ELF-1 (cell line): ENCODE results near the gene FKBP1A.
"Not testable (repeated sequence)": the region's sequence is repeated elsewhere in the genome, so short reads cannot be mapped to it uniquely, and the experiment has no call there.

Experiments used
- DNase-seq: peaks from one replicate; pipeline ENCODE4 v3.0.0-alpha.2; 2016; ENCODE audit warnings: low read depth, low spot score

The FKBP1A gene

GRCh38 chr20:1417273-1417672 lies 24.4 kb upstream of the FKBP1A start:
- peak; percentile 60 for DNase-seq

- peak; percentile 70 for DNase-seq
Observed at GRCh38 chr20:1415667-1416468, 23.0 kb upstream of the FKBP1A start.

- DNase-seq: no peak
Observed at GRCh38 chr20:1414982-1415381, 22.1 kb upstream of the FKBP1A start.

DNA sequence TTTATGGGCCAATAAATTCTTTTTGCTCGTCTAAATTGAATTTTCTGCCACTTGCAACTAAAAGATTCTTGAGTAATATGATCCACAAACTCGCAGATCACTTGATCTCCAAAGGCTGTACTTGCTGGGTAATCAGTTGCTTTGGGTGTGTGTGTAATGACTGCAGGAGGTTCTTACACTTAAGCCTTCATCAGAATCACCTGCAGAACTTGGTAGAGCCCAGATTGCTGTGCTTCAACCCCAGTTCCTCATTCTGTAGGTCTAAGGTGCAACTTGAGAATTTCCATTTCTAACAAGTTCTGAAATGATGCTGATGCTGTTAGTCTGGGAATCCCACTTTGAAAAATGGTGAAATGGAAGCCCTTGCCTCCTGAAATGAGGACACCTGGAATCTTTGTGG lies 12.9 kb upstream of the FKBP1A start:
- DNase-seq: no peak

DNA sequence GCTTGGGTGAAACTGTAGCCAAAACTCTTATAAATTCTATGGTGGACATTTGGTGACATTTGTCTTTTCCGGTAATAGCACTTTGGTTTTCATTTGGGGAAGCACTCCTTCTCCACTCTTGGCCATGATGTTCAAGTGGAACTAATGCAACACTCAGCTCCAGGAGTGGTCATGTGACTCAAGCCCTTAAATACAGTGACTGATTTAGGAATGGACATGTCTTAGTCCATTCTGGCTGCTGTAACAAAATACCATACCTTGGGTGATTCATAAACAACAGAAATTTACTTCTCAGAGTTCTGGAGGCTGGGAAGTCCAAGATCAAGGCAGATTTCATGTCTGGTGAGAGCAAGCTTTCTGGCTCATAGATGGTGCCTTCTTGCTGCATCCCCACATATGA lies 10.8 kb upstream of the FKBP1A start:
- no peak for DNase-seq

DNA sequence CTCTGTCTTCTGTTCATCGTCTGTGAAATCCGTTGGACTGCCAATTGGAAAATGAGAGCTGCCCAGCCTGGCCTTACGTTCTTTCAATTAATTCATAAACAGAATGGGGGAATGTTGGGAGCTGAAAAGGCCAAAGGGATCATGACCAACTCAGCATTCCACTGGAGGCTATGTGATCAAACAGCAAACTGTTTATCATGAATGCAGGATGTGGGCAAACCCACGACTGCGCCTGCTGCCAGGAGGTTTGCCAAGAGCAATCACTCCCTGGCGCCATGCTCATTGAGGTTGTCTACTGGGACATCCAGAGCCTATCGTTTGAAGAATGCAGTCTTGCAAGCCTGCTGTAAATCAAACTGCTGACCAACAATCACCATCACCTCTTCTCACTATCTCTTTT lies 9.3 kb upstream of the FKBP1A start:
- DNase-seq: no peak

DNA sequence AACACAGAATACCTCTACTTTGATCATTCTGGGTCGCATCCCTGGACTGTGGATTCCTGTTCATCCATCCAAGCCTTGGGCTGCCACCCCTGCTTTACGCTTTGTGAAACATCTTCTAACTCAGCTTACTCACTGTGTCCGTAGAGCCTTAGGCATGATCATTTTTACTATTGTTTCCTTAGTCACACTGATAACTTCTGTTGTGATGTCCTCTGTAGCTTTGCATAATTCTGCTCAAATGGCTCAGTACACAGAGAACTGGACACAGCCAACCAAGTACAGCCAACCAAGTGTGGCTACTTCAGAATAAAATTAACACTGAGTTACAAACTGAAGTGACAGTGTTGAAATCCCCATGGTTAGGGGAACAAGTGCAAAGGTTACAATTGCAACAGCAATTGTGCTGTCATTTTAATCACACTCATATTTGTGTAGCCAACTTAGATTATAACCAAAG lies 8.6 kb upstream of the FKBP1A start:
- DNase-seq: no peak

GRCh38 chr20:1399678-1400366 lies 7.0 kb upstream of the FKBP1A start:
- peak; percentile 72 for DNase-seq

GRCh38 chr20:1398185-1398584 lies 5.3 kb upstream of the FKBP1A start:
- not testable (repeated sequence) for DNase-seq

- no peak for DNase-seq
Observed at GRCh38 chr20:1397710-1398109, 4.9 kb upstream of the FKBP1A start.

- DNase-seq: no peak
Observed at GRCh38 chr20:1396702-1397101, 3.8 kb upstream of the FKBP1A start.

- no peak for DNase-seq
Observed at GRCh38 chr20:1396264-1396663, 3.4 kb upstream of the FKBP1A start.

DNA sequence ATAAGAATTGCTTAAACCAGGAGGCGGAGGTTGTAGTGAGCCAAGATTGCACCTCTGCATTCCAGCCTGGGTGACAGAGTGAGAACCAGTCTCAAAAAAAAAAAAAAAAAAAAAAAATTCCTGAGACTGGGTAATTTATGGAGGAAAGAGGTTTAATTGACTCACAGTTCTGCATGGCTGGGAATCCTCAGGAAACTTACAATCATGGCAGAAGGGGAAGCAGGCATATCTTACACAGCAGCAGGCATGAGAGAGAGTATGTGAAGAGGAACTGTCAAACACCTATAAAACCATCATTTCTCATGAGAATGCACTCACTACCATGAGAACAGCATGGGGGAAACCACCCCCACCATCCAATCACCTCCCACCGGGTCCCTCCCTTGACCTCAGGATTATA lies 1.8 kb upstream of the FKBP1A start:
- no peak for DNase-seq

DNA sequence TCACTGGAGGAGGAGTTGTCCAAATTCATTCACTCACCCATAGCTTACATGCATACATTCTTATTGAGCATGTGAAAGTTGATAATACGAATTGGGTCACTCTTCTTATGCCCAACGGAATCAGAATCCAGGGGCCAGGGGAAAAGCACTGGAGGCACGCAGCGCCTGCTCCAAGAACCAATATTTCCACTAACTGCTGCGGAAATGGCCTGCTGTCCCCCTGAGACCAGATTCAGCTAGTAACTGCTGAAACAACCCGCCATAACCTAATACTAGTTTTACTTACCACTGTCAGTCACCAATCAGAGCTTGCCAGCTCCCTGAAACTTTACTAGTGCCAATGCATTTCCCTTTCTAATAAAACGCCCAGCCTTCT lies 641 bp upstream of the FKBP1A start:
- no peak for DNase-seq

GRCh38 chr20:1392443-1392692 lies 486 bp downstream of the FKBP1A start:
- peak; percentile 32 for DNase-seq

DNA sequence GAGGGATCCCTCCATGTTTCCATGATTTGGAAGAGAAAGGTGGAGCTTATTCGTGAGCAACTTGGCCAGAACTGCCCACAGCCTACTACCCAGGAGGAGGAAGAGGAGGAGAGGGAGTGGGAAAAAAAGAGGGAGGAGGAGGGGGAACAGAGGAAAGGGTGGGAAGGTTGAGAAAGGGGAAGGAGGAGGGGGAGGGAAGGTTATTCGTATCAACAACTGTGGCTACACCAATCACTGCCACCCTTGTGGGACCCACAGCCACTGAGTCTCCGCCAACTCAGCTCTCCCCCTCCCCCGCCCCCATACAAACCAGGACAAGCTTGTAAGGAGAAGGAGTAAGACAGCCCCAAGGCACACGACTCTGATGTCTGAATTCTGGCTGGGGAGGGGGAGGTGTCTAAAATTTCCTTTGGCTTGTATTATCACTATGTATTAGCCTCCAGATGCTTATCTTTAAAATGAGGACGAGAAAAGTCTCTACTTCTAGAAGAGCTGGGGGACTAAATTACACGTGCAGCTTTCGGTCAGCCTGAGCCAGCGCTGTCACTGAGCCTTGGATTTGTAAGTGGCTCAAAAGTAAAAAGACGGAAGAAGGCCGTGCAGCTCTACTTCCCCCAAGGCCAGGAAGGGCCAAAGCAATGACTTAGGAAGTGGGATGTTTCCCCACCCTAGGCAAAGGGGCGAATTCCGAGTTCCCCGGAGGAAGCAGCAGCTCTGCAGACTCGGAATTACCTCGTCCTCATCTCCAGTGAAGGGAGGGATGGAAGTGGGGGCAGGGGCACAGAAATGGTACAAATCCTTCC lies 1.0 kb downstream of the FKBP1A start:
- peak; percentile 75 for DNase-seq

DNA sequence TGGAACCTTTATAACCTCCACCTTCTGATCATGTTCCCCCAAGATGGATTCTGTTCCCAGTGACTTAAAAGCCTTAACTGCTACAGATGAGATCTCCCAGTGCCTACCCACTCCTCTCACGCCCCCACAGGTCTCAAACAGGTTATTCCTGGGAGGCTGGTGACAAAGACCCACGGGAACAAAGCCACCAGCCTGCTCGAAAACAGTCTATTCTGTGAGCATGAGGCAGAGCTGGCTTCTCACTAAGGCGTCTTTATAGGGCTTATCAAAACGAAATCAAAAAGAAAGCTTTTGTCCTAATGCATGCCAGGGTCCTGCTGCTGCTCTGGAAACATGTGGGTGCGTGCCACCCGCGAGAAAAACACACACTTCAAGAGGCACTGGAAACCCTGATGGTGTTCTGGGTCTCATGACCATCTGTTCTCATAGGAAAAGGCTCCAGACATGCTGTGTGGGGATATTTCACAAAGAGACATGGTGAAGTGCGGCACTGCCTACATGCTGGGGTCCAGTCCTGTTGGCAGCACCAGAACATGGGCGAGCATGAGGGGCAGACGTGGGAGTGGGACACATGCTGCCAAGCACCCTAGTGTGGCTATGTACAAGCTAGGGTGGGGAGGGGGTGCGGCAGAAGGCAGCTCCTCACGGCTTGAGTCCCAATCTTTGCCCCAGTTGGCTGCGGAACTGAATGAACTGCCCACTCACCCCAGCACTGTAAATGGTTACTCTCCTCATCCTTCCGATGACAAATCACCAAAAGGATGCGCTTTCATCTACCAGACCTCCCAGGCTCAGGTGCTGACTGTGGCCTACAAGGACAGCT lies 2.1 kb downstream of the FKBP1A start:
- DNase-seq: no peak

GRCh38 chr20:1389703-1390580 lies 2.9 kb downstream of the FKBP1A start:
- DNase-seq: no peak

DNA sequence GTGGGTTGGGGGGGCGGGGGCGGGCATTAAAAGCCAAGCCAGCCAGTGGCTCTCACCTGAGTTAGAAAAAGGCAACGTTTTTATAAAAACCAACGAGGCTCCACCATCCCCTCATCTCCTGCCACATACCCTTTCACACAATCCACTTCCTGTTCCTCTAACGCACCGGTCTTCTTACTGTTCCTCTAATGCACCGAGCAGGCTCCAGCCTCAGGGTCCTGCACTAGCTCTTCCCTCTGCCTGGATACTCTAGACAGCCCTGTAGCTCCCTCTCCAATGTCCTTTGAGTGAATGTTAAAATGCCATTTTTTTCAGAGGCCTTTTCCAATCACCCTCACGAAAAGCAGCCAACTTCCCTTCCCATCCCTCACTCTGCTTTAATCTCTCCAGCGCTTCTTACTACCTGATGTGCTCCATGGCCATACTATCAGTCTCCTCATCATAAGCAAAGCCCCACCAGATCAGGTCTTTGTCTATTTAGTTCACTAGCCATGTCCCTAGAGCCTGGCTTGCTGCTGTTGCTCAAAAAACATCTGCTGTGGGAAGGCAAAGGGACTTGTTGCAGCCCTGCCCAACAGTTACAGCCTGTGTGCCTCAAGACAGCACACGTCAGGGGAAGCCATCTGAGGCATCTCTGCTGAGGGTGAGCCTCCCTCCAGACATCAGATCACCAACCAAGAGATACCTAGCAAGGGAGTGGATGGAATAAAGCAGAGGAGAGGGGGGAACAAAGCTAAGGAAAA lies 3.9 kb downstream of the FKBP1A start:
- no peak for DNase-seq

DNA sequence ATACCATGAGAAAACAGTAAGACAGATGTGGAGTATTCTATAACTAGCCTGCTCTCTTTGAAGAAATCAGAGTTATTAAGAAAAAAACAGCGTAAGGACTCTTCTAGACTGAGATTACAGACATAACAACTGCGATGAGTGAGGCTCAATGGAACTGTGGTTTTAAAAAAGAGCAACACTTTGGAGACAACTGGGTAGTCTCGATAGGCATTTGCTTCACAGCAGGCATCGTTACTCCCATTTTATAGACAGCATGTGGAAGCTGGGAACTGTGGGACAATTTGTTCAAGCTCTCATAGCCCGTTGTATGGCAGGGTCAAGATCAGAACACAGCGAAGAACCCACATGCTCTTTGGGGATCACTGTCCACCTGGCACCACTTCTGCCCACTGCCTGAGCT lies 4.6 kb downstream of the FKBP1A start:
- DNase-seq: no peak
